ENCODE results near the gene METAP1D.

- TF ChIP-seq FOS (IDR thresholded peaks at IDR 0.05; ENCODE audit: low read depth, low read length) (no peak), POLR2A (IDR thresholded peaks at IDR 0.05; ENCODE audit: low read depth, low read length) (no peak), SMC3 (IDR thresholded peaks at IDR 0.05; ENCODE audit: low read depth, low read length) (no peak), CEBPB (IDR thresholded peaks at IDR 0.05; ENCODE audit: low read depth, low read length) (no peak), RAD21 (IDR thresholded peaks at IDR 0.05; ENCODE audit: low read length) (no peak), CHD1 (IDR thresholded peaks at IDR 0.05; ENCODE audit: low read depth, low read length) (0 out of 2 replicates have a peak, but pooled peaks have one; percentile 59), BHLHE40 (IDR thresholded peaks at IDR 0.05; ENCODE audit: low read depth, low read length) (no peak), RFX5 (IDR thresholded peaks at IDR 0.05; ENCODE audit: low read depth, low read length) (no peak)
- TF ChIP-seq, protein P1, sequence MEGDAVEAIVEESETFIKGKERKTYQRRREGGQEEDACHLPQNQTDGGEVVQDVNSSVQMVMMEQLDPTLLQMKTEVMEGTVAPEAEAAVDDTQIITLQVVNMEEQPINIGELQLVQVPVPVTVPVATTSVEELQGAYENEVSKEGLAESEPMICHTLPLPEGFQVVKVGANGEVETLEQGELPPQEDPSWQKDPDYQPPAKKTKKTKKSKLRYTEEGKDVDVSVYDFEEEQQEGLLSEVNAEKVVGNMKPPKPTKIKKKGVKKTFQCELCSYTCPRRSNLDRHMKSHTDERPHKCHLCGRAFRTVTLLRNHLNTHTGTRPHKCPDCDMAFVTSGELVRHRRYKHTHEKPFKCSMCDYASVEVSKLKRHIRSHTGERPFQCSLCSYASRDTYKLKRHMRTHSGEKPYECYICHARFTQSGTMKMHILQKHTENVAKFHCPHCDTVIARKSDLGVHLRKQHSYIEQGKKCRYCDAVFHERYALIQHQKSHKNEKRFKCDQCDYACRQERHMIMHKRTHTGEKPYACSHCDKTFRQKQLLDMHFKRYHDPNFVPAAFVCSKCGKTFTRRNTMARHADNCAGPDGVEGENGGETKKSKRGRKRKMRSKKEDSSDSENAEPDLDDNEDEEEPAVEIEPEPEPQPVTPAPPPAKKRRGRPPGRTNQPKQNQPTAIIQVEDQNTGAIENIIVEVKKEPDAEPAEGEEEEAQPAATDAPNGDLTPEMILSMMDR (conservative IDR thresholded peaks at IDR 0.05; ENCODE audit: low read depth, low read length) = no peak
Measured at GRCh38 chr2:172101821-172102390, 102.2 kb downstream of the METAP1D start.
